HG03060 (cell line): ENCODE measurements around the gene ACACA.
"Not testable (repeated sequence)": the region's sequence is repeated elsewhere in the genome, so short reads cannot be mapped to it uniquely, and the experiment has no call there.

Source experiments
- ATAC-seq: cut with Tn5 transposase; IDR thresholded peaks from one replicate; pipeline ENCODE4 v1.9.1; 2021; ENCODE audit warnings: low read depth, moderate number of reproducible peaks; ENCODE audit not compliant: unreplicated experiment

Gene ACACA

DNA sequence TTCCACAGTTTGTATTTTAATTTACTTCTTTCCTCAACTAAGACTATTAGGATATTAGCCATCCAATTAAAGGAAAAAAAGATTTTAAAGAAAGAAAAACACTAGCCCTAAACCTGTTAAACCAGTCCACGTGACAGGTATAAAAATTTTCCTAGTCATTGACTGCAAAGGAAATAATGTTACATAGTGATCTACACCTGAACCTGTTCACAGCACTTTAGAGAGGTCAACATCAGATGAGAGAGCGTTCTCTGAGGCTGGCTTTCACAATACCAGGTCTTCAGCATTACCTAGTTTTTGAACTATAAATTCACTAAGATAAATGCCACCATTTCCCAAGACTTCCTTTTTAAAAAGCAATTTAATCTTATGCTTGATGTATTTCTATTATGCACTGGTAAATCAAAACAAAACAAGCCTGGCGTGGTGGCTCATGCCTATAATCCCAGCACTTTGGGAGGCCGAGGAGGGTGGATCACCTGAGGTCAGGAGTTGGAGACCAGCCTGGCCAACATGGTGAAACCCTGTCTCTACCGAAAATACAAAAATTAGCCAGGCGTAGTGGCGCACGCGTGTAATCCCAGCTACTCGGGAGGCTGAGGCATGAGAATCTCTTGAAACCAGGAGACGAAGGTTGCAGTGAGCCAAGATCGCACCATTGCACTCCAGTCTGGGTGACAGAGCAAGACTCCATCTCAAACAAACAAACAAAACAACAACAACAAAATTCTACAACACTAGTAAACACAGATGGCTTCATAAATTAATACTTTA is 49.7 kb downstream of the ACACA start:
- ATAC-seq, result not testable (repeated sequence)

DNA sequence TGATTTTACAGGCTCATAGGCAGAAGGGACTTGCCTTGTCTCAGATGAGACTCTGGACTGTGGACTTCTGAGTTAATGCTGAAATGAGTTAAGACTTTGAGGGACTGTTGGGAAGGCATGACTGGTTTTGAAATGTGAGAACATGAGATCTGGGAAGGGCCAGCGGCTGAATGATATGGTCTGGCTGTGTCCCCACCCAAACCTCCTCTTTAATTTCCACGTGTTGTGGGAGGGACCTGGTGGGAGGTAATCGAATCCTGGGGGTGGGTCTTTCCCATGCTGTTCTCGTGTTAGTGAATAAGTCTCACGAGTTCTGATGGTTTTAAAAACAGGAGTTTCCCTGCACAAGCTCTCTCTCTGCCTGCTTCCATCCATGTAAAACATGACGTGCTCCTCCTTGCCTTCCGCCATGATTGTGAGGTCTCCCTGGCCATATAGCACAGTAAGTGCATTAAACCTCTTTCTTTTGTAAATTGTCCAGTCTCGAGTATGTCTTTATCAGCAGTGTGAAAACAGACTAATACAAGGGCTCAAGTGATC is 59.7 kb downstream of the ACACA start:
- ATAC-seq, result not testable (repeated sequence)

DNA sequence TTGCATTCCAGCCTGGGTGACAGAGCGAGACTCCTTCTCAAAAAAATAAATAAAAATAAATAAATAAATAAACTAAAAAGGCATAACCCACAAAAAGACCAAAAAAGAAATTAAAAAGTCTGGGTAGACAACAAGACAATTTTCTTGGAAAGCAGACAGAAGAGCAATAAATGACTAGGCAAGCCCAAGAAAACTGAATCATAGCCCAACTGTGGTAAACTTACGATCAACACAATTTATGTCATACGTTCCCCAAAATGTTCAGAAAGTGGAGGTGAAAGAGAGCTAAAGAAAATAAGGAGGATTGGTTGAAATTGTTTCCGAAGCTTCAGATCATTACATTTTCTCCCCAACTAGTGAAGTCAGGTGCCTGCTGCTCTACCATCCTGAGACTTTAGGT is 62.1 kb downstream of the ACACA start:
- no peak for ATAC-seq

DNA sequence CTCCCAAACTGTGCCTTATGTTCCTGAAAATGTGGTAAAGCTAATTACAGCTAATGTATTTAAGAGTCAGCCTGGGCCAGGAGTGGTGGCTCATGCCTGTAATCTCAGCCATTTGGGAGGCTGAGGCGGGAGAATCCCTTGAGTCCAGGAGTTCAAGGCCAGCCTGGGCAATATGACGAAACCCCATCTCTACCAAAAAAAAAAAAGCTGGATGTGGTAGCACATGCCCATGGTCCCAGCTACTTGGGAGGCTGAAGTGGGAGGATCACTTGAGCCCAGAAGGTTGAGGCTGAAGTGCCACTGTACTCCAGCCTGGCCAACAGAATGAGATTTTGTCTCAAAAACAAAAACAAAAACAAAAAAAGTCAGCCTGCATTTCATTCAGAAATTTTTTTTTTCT is 64.0 kb downstream of the ACACA start:
- ATAC-seq, result no peak

DNA sequence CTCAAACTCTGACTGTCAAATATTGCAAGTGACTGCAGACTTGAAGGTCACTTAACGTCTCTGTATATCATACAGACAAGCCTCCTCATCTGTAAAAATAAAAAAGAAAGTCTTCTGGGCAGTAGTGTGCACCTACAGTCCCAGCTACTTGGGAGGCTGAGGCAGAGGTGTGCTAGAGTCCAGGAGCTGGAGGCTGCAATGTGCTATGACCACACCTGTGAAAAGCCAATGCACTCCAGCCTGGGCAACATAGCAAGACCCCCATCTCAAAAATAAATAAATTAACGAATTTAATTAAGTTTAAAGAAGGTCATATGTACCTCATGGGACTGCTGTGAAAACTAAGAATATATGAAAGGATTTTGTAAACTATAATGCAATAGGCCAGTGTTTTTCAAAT is 65.8 kb downstream of the ACACA start:
- ATAC-seq, result no peak

DNA sequence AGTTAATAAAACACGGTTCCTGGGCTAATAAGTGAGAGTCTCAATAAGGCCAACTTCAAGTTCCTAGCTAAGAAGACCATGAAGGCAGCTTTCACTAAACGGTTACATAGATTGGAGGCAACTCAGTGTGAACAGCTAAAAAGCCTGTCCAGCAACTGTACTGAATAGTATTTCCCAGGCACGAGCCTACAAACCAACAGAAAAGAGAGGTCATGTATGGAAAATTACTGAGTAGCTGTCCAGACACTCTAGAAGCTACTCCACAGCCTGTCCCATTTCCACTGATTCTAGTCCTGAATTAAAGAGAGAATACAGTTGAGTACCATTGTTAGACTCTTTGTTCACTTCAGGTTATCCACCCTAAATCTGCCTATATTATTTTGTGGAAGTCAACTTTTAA is 67.3 kb downstream of the ACACA start:
- ATAC-seq, result no peak

DNA sequence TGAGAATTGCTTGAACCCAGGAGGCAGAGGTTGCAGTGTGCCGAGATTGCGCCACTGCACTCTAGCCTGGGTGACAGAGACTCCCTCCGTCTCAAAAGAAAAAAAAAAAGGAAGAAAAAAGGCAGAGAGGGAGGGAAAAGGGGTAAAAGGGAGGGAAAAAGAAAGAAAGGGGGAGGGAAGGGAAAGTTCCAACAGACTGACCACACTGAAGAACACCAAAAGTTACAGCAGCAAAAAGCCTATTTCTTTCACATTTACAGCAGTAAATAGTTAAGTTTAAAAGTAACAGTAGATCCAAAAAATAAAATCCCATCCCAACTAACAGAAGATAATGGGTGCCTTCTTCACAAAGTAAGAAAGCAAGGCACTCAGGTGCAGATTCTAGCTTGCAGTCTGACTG is 67.8 kb downstream of the ACACA start:
- ATAC-seq, result no peak

DNA sequence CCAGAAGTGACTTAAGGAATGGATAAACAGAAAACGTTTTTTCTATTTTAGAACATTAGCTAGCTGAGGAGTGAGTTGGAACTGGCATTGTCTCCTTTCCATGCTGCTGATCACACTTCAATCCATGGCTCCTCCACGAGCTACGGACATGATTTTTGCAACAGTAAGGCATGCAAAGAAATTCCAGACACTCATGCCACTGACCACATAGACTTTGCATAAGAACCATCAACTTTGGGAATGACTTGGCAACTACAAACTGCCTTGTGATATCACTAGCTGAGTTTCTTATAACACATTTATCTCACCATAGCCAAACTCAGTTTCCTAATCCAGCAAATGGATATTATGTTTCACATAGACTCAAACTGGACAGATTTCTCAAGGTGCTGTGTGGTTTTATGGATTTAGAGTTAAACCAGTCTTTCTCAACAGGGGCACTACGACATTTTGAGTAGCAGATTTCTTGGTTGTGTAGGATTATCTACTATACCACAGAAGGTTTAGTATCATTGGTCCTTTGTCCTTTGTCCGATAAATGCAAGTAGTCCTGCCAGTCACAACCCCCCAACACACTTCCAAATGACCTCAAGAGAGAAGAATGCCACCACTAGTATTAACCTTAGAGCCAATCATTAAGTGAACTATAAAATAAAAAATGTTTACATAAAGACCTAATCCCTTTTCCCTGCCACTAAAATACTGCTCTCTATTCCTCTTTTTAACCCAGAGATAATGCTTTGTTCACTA is 79.1 kb downstream of the ACACA start:
- ATAC-seq, result no peak

DNA sequence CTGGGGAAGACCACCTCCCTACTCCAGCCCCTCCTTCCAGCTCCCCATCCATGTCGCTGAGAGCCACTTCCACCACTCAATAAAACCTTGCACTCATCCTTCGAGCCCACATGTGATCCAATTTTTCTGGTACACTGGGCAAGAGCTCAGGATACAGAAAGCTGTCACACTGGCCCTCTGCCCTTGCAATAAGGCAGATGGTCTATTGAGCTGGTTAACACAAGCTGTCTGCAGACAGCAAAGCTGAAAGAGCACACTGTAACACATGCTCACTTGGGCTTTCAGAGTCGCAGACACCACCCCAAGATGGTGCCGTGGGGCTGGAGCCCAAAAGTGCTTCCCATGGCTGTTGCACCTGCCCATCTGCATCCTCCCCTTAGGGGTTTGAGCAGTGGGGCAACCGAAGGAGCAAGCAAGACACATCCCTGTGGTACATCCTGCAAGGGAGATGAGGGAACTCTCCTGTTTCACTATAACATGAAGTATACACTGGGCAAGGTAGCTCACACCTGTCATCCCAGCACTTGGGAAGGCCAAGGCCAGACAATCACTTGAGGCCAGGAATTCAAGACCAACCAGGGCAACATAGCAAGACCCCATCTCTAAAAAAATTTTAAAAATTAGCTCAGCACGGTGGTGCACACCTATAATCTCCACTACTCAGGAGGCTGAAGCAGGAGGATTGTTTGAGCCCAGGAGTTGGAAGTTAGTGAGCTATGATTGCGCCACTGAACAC is 83.6 kb downstream of the ACACA start:
- no peak for ATAC-seq

DNA sequence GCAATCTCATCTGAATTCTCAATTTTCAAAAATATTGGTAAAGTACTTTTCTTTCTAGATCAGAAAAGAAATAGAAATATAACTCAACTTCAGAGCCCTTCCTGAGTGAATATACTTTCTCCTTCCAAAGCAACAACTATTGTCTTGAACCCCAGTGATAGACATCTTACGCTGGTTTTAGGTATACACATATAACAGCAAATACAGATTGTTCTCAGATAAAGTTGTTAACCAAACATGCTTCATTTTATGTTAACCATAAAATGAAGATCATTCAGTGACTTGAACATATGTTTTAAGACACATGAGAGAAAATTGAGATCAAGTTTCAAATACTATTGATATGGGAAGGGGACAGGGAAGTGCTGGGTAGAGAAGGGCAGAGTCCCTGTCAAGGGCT is 84.5 kb downstream of the ACACA start:
- ATAC-seq, result no peak

DNA sequence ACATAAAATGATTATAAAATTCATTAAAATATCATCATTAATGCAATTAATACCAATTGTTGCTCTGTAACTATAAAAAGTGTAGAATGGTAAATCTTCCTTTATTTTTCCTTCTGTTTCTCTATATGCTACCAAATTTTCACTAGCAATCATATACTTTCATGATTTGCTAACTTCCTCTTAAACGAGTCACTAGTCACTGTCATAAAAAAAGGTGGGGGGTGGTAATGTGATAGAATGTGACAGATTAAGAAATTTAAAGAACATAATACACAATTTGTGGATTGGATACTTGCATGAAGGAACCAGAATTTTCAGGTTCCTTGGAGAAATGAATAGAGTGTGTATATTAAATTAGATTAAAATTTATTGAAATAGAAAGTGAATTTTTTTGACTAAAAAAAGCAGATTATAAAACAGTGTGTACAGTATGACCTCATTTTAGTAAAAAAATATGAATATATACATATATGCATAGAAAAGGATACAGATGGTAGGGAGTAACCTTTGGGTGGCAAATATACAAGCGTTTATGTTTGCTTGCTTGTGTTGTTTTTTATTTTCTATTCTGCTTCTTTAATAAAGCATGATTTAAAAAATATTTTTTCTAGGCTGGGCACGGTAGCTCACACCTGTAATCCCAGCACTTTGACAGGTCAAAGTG is 87.6 kb downstream of the ACACA start:
- ATAC-seq, result no peak

DNA sequence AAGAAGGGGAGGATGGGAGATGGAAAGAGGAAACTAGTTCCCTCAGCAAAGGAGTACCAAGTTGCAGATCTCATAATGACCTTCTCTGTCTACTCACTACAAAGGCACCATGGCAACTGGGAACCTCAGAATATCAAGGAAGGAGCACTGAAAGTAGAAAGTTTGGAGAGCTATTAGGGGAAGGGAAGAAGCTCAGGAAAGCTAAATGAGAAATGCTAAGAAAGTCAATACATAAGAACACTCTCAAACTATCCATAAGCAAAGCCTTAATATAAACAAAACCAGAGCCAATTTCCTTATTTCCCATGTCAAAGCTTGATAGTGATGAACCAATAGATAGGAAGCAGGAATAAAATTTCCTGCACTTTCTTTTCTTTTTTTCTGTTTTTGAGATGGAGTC is 88.8 kb downstream of the ACACA start:
- ATAC-seq, result no peak

DNA sequence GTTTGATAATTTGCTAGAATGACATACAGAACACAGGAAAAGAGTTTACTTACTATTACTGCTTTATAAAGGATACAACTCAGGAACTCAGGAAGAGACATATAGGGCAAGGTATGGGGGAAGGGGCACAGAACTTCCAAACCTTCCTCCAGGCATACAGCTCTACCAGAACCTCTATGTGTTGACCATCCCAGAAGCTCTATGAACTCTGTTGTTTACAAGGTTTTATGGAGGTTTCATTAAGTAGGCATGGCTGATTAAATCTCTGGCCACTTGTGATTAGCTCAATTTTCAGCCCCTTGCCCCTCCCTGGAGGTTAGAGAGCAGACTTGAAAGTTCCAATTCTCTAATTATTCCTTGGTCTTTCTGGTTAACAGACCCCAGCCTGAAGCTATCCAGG is 91.0 kb downstream of the ACACA start:
- ATAC-seq, result no peak

DNA sequence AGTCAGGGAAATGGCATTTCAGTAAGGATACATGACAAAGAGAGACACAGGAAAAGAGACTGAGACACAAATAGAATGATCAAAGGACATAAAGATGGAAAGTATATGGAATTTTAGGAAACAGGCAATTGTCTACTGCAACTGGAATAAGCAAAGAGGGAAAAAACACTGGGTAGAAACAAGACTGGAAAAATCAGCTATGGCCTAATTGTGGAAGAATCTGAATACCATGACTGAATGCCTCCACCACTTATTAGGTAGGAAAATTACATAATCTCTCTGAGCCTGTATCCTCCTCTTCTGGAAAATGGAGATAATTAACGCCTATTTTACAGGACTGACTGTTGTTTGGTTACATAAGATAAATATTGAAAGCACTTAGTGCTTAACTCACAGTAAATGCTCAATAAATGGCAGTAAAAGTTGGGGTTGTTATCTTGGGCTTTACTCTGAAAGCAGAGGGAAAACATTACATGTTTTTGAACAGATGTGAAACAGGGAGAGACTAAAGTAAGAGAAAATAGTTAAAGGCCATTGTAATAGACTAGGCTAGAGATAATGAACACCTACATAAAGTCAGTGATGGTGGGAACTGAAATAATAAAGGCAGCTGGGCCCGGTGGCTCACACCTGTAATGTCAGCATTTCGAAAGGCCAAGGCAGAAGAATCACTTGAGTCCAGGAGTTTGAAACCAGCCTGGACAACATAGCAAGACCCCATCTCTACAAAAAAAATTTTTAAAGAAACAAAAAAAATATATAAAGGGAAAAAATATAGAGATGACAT is 94.3 kb downstream of the ACACA start:
- no peak for ATAC-seq

DNA sequence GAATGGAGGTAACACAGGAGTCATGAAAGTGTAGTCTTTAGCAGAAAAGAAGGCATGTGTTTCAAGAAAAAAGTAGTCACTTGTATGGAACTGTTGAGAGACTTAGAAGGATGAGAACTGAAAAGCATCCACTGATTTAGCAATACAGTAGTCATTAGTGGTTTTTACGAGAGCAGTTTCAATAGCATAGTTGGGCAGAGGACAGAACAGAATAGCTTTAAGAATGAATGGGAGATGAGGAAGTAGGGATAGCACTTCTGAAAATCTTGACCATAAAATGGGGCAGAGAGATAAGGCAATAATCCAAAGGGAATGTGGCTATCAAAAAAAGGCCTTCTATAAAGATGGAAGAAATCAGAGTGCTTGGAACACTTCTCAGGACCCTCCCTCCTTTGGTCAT is 95.7 kb downstream of the ACACA start:
- no peak for ATAC-seq

DNA sequence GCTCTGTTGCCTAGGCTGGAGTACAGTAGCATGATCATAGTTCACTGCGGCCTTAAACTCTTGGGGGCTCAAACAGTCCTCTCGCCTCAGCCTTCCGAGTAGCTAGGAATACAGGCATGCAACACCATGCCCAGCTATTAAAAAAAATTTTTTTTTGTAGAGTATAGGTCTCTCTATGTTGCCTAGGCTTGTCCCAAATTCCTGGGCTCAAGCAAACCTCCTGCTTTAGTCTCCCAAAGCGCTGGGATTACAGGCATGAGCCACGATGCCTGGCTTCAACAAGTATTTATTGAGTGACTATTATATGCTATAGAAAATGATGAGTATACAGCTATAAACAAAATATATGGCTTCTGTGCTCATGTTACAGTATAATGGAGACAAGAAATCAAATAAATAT is 97.6 kb downstream of the ACACA start:
- no peak for ATAC-seq

DNA sequence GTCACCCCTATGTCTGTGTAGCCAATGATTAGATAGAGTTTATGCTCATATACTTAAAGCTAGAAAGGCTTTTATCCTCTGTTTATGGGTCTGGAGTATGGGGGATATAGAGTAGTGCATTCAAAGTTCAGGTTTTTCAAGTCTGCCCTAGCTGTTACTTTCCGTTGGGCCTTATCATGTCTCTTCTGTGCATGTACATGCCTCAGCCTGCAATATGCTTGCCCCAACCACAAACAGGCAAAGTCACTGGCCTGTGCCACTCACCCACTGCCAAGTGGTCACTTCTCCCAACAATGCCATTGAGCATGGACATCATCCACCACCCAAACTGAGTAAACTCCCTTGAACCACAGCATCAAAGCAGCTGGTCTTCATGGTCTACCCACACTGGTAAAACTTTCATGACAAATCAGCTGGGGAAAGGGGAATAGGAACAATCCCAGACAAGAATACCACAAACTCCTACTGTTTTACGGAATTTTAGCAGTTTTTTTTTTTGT is 101.2 kb downstream of the ACACA start:
- no peak for ATAC-seq

DNA sequence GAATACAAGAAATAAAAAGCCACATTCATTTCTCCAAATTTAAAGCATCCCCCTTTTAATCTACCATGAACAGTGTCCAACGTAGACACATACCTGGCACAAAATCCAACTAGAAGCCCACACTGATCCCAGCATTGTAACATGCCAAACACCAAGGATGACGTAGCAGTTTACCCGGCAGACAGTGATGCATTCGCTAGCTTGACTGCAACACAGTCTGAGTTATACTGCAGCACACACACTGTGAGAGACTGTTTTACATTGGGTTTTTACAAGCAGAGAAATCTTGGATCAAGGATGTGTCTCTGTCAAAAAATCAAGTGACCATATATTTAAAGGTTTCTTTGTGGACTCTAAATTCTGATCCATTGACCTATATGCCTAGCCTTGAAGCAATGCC is 105.3 kb downstream of the ACACA start:
- ATAC-seq, result no peak

DNA sequence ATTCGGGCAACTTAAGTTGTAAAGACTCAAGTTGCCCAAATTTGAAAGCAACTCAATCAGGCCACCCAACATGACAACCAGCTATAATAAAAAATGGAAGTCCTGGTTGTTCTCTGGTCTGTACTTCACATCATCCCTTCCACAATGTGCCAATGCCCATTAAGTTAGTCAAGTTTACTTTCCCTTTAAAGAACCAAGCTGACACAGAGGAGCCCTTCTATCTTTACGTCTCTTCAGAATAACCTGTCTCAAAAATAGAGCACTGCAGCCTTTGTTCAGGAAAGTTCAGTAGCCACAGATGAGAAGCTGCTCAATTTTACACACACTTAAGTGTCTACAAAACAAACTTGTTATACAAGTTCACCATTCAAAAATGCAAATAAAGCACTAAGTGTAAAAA is 106.0 kb downstream of the ACACA start:
- ATAC-seq, result no peak
